ENCODE data around the gene ELOVL7. TPM values are rescaled to one million over a fixed set of nuclear protein-coding genes. Genes with fewer than 3 reads are reported as not detected.
"Not testable (repeated sequence)": the region's sequence is repeated elsewhere in the genome, so short reads cannot be mapped to it uniquely, and the experiment has no call there.

The ELOVL7 gene
- total RNA-seq, 3 donors from 2014 or later (not counting 1 experiment from before 2014, with no cell fraction given): 0.48 to 4.2 (median 2.6) TPM

- intact Hi-C loops (cut with micrococcal nuclease): no loop called here
- Histone ChIP-seq H3K4me3 (ENCODE audit: low read length) (no peak overlapping the region), H3K27me3 (ENCODE audit: control insufficient read depth, insufficient read depth, low read length) (no peaks in the 10 kb centered on the region), H3K27ac (ENCODE audit: low read length) (no peak overlapping the region), H3K36me3 (ENCODE audit: control insufficient read depth, insufficient read depth, low read length) (no peaks in the 10 kb centered on the region), H3K4me1 (ENCODE audit: control insufficient read depth, insufficient read depth, low read length) (no peaks in the 10 kb centered on the region), H3K9me3 (ENCODE audit: control insufficient read depth, insufficient read depth, low read length) (peaks cover 3% of the 10 kb centered on the region)
- TF ChIP-seq CTCF (IDR thresholded peaks at IDR 0.05): no peak
- no peak for DNase-seq
- Mint-ChIP-seq H3K36me3 (peaks cover 7% of the 10 kb centered on the region), H3K4me3 (no peak overlapping the region), H3K27ac (no peak overlapping the region), H3K27me3 (ENCODE audit: low read depth in 2 of 2) (no peaks in the 10 kb centered on the region), H3K4me1 (no peaks in the 10 kb centered on the region), H3K9me3 (peaks cover 5 to 7% of the 10 kb centered on the region in 2 donors)
- 69% methylated on average over 3 of the region's 4 CpGs for WGBS (ENCODE audit: insufficient coverage)
- ATAC-seq: no peak
Observed at GRCh38 chr5:60738461-60738860, 105.6 kb downstream of the ELOVL7 start.

GRCh38 chr5:60730858-60731257 is 113.2 kb downstream of the ELOVL7 start:
- H3K4me1 ChIP-seq (ENCODE audit: control insufficient read depth, insufficient read depth, low read length); H3K9me3 Mint-ChIP-seq; intact Hi-C loops (cut with micrococcal nuclease); H3K4me3 ChIP-seq (ENCODE audit: low read length); H3K27ac Mint-ChIP-seq; DNase-seq; H3K36me3 ChIP-seq (ENCODE audit: control insufficient read depth, insufficient read depth, low read length); H3K4me1 Mint-ChIP-seq; H3K36me3 Mint-ChIP-seq; H3K27me3 Mint-ChIP-seq (ENCODE audit: low read depth in 2 of 2); H3K27ac ChIP-seq (ENCODE audit: low read length); H3K9me3 ChIP-seq (ENCODE audit: control insufficient read depth, insufficient read depth, low read length); H3K4me3 Mint-ChIP-seq; H3K27me3 ChIP-seq (ENCODE audit: control insufficient read depth, insufficient read depth, low read length); ATAC-seq: not testable (repeated sequence)

GRCh38 chr5:60727033-60727679 is 116.9 kb downstream of the ELOVL7 start:
- H3K36me3 ChIP-seq (ENCODE audit: control insufficient read depth, insufficient read depth, low read length): no peaks in the 10 kb centered on the region
- no peak overlapping the region for H3K27ac ChIP-seq (ENCODE audit: low read length)
- Mint-ChIP-seq H3K36me3 (no peaks in the 10 kb centered on the region), H3K4me3 (no peak overlapping the region), H3K4me1 (no peaks in the 10 kb centered on the region), H3K9me3 (peaks cover 0 to 2% of the 10 kb centered on the region in 2 donors), H3K27ac (no peak overlapping the region), H3K27me3 (ENCODE audit: low read depth in 2 of 2) (peaks cover 7 to 13% of the 10 kb centered on the region in 2 donors)
- H3K9me3 ChIP-seq (ENCODE audit: control insufficient read depth, insufficient read depth, low read length): no peaks in the 10 kb centered on the region
- ATAC-seq: no peak
- no peak for TF ChIP-seq CTCF (IDR thresholded peaks at IDR 0.05)
- no peaks in the 10 kb centered on the region for H3K4me1 ChIP-seq (ENCODE audit: control insufficient read depth, insufficient read depth, low read length)
- DNase-seq: no peak
- 96% methylated on average over 1 of the region's 1 CpG for WGBS (ENCODE audit: insufficient coverage)
- no peak overlapping the region for H3K4me3 ChIP-seq (ENCODE audit: low read length)
- intact Hi-C loops (cut with micrococcal nuclease): no loop called here
- H3K27me3 ChIP-seq (ENCODE audit: control insufficient read depth, insufficient read depth, low read length): no peaks in the 10 kb centered on the region

- WGBS (ENCODE audit: insufficient coverage): no CpG with 5 or more reads among the region's 2 CpGs
- no peak for ATAC-seq
Observed at GRCh38 chr5:60724126-60724525, 119.9 kb downstream of the ELOVL7 start.

More at GRCh38 chr5:60724126-60724525, 119.9 kb downstream of the ELOVL7 start:
- H3K9me3 ChIP-seq (ENCODE audit: control insufficient read depth, insufficient read depth, low read length): no peaks in the 10 kb centered on the region
- intact Hi-C loops (cut with micrococcal nuclease): no loop called here
- no peak overlapping the region for H3K27ac Mint-ChIP-seq
- H3K27me3 ChIP-seq (ENCODE audit: control insufficient read depth, insufficient read depth, low read length): no peaks in the 10 kb centered on the region
- no peaks in the 10 kb centered on the region for H3K4me1 ChIP-seq (ENCODE audit: control insufficient read depth, insufficient read depth, low read length)
- H3K4me1 Mint-ChIP-seq: no peaks in the 10 kb centered on the region
- DNase-seq: no peak
- no peaks in the 10 kb centered on the region for H3K36me3 Mint-ChIP-seq
- TF ChIP-seq CTCF (IDR thresholded peaks at IDR 0.05): no peak
- no peaks in the 10 kb centered on the region for H3K36me3 ChIP-seq (ENCODE audit: control insufficient read depth, insufficient read depth, low read length)
- H3K27ac ChIP-seq (ENCODE audit: low read length): no peak overlapping the region
- H3K9me3 Mint-ChIP-seq: no peaks in the 10 kb centered on the region
- peaks cover 14 to 24% of the 10 kb centered on the region in 2 donors for H3K27me3 Mint-ChIP-seq (ENCODE audit: low read depth in 2 of 2)
- H3K4me3 ChIP-seq (ENCODE audit: low read length): no peak overlapping the region
- H3K4me3 Mint-ChIP-seq: no peak overlapping the region

Measured in natural killer cell (primary cell).